NCI-H1048 (cell line): Measurements from ENCODE around the gene PLEKHG2.

Experiments
- DNase-seq: peaks from one replicate; lab custom pipeline; 2025; lab: John Stamatoyannopoulos, UW

PLEKHG2 gene

DNA sequence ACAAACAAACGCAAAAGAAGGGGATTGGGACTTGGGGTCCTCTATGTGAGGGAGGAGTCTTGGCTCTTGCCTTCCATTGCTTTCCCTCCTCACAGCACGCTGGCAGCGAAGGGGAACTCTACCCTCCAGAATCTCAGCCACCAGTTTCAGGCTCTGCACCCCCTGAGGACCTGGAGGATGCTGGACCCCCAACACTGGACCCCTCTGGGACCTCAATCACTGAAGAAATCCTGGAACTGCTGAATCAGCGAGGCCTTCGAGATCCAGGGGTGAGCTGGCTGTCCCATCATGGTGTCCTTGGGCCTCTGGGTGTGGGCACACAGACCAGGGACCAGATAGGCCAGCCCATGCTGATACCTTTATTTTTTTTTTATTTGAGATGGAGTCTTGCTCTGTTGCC lies 9.6 kb downstream of the PLEKHG2 start:
- DNase-seq = no peak

DNA sequence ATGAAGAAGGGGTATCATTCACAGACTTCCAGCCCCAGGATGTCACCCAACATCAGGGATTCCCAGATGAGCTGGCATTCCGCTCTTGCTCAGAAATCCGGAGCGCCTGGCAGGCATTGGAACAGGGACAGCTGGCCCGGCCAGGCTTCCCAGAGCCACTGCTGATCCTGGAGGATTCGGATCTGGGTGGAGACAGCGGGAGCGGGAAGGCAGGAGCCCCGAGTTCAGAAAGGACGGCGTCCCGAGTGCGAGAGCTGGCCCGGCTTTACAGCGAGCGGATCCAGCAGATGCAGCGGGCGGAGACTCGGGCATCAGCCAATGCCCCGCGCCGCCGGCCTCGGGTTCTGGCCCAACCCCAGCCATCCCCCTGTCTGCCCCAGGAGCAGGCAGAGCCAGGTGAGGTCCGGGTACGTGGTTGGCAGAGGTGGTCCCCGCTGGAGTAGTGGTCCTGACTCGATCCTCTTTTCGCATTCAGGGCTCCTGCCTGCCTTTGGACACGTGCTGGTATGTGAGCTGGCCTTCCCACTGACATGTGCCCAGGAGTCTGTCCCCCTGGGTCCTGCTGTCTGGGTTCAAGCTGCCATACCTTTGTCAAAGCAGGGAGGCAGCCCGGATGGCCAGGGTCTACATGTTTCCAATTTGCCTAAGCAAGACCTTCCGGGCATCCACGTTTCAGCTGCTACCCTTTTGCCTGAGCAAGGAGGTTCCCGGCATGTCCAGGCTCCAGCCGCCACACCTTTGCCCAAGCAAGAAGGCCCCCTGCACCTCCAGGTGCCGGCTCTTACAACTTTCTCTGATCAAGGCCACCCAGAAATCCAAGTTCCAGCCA lies 11.0 kb downstream of the PLEKHG2 start:
- DNase-seq = no peak

DNA sequence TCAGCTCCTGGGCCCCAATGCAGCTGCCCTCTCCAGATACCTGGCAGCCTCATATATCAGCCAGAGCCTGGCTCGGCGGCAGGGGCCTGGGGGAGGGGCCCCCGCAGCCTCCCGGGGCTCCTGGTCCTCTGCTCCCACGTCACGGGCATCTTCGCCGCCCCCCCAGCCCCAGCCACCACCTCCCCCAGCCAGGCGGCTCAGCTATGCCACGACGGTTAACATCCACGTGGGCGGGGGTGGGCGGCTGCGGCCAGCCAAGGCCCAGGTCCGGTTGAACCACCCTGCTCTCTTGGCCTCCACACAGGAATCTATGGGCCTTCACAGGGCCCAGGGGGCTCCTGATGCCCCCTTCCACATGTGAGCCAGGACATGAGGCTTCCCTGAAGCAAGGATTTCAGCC lies 12.5 kb downstream of the PLEKHG2 start:
- DNase-seq = no peak

DNA sequence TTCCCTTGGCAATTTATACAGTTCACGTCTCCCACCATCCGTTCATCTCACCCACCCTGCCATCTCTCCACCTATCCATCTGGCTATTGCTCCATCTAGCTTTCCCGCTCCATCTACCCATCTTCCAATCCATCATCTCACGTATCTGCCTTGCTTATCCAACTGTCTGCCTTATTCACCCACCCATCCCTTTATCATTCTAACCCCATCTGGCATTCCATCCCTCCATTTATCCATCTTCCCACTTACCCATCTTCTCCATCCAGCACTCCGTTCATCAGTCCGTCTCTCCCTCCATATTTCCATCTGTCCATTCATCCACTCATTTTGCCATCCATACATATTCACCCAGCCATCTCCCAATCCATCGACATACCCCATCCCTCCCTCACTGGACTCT lies 13.3 kb downstream of the PLEKHG2 start:
- DNase-seq = no peak

DNA sequence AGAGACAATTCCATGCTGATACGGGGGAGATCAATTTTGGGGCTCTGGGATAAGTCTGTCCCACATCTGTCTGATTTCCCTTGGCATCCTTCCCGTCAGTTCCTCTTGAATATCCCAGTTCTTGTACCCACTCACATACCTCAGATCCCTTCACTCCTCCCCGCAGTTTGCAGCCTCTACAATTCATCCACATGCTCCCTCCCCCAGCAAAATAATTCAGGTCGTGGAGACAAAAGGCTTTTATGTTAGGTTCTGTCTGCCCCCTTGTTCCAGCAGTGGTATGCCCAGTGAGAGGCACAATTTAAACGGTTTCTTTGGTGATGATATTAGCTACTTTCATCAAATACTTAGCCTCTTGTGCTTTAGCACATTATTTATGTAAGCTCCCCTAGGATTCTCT lies 13.7 kb downstream of the PLEKHG2 start:
- DNase-seq = no peak

DNA sequence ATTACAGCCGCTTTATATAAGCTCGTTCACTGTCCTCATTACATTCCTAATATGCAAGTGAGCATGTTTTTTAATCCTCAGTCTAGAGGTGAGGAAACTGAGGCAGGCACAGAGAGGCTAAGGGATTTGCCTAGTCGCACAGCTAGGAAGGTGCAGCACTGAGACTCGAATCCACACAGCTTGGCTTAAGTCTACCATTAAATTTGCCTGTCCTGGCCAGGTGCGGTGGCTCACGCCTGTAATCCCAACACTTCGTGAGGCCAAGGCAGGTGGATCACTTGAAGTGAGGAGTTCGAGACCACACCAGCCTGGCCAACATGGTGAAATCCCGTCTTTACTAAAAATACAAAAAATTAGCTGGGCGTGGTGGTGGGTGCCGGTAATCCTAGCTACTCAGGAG lies 15.2 kb downstream of the PLEKHG2 start:
- no peak for DNase-seq

DNA sequence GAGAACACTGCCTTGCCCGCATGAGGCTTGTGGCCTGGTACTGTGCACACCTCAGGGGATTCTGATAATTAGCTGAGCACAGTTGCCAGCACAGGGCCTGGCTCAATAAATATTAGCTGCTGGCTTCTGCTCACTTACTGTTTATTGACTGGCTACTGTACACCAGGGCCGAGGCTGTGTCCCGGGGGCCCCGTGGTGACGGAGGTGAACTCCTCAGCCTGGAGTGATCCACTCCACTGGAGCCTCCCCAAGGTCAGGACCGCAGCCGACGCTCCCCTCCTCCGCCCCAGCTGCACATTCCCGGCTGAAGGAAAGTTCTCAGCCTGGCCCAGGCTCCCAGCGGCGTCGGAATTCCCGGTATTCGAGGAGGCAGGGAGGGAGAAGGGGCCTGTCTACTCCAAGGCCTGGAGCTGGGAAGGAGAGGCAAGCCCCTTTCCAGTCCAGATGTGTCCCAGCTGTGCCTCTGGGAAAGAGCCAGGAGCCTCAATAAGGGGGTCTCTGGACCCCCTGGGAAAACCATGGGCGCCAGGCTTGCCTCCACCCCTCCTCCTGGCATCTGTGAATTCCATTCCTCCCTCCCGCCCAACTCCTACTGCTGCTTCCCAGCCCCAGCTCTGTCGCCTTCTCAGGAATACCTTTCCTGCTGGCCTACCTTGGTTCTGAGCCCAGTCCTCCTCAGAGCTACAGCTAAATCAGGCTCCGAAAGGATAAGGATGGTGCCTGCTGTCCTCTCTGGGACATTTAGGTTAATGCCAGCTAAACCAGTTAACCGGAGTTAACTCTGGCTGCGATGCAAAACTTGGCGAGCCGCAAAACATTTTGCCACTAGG lies 16.0 kb downstream of the PLEKHG2 start:
- DNase-seq = no peak

DNA sequence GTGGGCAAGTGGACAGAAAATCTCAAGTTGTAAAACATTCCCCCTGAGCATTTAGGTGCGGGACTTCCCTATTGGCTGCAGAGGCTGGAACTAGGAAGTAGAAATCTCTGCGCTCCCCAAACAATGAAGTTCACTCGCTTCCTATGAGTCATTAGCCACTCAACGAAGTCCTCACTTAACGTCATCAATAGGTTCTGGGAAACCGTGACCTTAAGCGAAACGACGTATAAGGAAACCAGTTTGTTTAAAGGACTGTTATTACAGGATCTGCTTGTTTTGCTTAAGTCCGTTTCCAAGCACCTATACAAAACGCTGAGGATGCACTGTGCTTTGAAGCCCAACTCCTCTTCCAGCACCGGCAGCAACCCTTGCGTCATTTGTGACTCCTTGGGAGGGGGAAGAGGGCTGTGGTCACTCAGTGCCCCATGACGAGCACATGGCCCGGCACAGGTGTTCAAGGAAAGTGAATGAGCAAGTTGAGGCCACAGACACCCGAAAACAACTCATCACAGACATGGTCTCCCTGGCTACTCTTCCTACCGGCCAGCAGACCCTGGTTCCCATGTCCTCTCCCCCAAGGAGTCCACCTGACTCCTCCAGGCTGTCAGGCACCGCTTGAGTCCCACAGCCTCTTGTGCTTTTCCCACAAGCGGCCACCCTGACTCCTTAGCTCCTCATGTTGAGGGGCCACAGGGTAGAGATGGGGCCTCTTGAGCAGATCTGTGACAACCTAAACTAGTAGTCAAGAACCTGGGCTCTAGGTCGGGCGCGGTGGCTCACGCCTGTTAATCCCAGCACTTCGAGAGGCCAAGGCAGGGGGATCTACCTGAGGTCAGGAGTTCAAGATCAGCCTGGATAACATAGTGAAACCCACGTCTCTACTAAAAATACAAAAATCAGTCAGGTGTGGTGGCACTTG lies 18.5 kb downstream of the PLEKHG2 start:
- no peak for DNase-seq

DNA sequence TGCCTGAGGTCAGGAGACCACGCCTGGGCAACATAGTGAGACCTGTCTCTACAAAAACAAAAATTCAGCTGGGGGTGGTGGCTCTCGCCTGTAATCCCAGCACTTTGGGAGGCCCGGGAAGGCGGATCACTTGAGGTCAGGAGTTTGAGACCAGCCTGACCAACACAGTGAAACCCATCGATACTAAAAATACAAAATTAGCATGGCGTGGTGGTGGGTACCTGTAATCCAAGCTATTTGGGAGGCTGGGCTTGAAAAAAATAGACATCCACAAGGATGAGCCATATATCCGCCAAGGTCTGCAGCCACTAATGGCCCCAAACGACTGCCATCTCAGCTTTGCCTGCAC lies 20.2 kb downstream of the PLEKHG2 start:
- no peak for DNase-seq

DNA sequence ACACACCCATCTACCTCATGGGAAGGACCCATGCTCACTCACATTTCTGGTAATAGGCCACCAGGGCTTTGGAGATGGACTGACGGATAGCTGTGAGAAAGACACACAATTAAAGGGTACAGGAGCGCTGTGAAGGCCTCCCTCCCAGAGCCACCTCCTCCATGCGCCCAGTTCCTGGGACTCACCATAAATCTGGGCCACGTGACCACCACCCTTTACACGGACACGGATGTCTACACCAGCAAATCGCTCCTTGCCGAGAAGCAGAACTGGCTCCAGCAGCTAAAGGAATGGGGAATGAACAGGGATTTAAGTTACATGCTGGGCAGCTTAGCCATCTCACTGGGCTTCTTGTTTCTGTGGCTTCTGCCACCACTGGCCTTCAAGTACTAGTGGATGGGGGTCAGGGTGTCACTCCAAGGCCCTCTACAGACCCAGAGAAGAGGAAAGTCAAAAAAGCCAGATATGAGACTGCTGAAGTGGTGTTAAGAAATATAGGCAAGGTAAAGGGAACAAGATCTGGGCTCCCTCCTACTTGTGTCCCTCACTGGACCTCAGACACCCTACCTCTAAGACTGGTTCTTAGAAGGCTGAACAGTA lies 21.1 kb downstream of the PLEKHG2 start:
- DNase-seq = no peak

DNA sequence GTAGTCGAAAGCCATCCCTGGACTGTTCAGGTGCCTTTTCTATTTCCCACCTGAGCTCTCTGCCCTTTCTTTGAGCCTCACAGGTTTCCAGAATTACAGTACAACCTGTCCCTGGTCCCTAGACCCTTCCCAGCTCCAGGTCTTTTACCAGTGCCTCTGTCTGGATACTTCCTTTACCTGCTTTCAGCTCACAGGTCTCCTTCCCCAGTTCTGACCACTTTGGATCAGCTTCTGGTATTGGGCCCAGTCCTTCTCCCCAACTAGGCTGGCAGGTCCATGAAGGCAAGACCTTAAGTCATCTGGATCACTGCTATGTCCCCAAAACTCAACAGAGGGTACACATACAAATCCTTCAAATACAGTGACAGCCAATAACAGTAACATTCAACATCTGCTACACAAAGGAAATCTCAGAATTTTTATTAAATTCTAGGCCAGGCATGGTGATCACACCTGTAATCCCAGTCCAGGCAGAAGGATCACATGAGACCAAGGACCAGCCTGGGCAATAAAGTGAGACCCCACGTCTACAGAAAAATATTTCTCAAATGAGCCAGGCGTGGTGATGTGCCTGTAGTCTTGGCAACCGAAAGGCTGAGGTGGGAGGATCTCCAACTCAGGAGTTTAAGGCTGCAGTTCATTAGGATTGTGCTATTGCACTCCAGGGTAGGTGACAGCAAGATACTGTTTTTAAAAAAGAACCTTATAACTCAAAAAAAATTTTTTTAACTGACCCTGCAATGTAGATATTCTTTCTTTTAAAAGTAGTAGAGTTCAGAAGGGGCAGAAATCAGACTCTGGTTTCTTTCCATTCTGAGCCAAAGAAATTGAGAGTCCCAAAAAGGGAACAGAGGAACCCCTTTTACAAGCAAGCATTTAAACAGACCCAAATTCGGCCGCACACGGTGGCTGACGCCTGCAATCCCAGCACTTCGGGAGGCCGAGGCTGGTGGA lies 21.9 kb downstream of the PLEKHG2 start:
- DNase-seq = no peak

DNA sequence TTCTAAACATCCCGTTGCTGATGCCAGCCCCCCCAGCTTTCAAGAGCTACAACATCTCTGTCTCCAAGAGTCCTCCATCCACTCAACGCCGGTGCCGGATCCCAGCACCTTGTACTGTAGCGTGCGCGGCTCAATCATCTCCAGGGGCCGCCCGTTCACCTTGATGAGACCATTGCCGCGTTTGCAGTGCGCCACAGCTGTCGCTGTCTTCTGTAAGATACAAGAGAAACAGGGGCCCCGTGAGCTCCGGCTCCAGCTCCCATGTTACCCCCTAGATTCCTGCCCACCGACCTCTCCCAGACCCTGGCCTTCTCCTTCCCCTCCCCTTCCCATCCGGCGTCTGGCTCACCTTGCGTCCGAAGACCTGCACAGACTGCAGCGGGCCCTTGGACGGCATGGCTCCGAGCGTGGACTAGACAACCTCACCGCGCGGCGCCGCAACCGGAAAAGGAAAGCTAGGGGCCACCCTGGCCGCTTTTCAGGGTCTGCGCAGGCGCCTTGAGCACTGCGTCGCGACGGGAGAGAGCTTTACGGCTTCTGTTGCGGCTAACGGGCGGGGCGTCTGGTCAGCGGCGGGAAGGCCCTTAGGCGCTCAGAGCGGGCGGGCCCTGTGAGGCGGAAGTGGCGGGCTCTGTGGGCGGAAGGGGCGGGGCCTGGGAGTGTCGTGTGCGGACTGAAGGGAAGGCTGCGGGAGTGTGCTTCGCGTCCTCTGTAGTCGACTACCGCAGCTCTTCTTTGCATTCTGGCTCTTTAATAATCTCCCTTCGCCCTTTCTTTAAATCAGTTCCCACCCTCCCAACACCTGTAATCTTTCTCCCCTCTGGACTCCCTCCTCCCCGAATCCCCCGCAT lies 23.3 kb downstream of the PLEKHG2 start, which contains the start of gene RPS16:
TSS of gene RPS16 (minus strand) at position 451 of the 851 bp plus-strand sequence. CDS start at position 397, 54 bp downstream.
- peak; percentile 96 for DNase-seq

DNA sequence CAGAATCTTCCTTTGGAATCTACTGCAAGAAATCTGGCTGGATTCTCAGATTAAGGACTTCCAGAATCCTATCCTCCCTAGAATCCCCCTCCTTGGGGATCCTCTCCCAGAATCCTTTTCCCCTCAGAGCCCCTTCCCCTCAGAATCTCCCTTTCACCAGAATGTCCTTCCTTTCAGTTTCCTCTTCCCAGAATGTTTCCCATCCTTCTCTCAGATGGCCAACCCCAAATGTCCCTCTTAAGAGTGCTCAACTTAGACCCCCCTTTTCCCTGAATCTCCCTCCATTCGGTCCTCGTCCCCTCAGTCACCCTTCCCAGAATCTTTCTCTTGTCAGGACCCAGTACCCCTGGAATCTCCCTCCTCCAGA lies 23.9 kb downstream of the PLEKHG2 start:
- DNase-seq = no peak

DNA sequence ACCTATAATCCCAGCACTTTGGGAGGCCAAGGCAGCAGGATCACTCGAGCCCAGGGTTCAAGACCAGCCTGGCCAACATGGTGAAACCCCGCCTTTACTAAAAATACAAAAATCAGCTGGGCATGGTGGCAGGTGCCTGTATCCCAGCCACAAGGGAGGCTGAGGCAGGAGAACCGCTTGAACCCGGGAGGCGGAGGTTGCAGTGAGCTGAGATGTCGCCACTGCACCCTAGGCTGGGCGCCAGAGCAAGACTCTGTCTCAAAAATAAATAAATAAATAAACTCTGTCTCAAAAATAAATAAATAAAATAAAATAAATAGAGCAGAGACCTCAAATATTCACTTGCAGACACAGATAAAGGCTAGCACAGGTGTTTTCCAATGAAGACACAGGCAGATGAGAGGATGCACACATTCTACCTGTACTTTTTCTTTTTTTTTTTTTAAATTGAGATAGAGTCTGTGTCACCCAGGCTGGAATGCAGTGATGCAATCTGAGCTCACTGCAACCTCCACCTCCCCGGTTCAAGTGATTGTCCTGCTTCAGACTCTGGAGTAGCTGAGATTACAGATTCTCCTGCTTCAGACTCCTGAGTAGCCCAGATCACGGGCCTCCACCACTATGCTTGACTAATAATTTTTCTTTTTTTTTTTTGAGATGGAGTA lies 25.9 kb downstream of the PLEKHG2 start:
- no peak for DNase-seq

DNA sequence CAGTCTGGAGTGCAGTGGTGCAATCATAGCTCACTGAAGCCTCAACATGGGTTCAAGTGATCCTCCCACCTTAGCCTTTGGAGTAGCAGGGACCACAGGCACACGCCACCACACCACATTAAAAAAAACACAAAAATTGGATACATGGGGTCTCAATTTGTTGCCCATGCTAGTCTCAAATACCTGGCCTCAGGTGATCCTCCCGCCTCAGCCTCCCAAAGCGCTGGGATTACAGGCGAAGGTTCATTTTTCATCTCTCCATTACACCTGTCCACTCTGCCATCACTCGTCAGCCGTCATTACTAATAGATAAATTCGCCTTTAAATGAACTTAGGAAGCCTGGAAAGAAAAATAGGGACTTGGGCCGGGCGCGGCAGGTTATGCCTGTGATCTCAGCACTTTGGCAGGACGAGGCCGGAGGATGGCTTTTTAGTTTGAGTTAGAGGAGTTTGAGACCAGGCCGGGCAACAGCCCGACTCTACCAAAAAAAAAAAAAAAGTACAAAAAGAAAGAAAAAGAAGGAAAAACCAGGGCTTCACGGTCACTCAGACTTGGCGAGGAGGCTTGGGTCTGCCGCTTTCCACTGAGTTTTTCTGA lies 32.2 kb downstream of the PLEKHG2 start:
- no peak for DNase-seq

DNA sequence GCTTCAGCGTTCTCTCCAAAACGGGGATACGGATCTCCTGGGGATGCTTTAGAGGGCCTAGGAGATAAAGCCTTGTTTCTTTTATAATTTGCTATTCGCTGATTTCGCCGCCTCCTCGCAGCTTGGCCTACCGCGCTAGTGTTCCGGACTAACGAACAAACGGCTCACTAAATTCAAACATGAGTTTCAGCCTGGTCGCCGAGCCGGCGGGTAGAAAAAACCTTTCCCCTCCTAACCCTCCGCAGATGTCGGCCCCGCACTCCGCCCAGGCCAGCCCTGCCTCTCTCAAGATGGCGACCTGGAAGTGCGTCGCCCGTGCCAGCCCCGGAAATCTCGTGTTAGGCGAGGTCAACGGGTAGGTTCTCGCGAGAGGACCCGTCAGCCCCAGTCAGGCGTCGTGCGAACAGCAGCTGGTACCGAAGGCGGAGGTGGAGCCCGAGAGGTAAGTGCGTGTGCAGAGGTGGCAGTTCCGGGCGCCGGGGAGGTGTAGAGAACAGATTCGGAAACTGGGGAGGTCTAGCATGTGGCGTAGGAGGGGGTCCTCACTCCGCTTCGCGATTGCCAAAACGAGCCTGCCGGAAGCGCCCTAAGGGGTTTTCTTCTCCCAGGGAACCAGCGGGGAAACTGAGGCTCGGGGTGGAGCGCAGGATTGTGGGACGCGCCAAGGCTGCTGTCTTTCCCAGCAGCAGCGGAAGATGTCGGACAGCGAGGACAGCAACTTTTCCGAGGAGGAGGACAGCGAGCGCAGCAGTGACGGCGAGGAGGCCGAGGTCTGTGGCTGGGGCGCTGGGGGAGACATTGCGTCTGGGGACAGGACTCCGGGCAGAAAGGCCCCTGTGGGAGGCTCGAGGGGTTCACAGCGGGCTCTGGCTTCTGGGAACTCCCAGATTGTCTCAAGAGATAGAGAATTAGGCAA lies 33.0 kb downstream of the PLEKHG2 start, which contains the start of gene SUPT5H:
TSS of gene SUPT5H (plus strand) at position 387 of the 916 bp plus-strand sequence. CDS start at position 696, 309 bp downstream.
- peak; percentile 96 for DNase-seq

DNA sequence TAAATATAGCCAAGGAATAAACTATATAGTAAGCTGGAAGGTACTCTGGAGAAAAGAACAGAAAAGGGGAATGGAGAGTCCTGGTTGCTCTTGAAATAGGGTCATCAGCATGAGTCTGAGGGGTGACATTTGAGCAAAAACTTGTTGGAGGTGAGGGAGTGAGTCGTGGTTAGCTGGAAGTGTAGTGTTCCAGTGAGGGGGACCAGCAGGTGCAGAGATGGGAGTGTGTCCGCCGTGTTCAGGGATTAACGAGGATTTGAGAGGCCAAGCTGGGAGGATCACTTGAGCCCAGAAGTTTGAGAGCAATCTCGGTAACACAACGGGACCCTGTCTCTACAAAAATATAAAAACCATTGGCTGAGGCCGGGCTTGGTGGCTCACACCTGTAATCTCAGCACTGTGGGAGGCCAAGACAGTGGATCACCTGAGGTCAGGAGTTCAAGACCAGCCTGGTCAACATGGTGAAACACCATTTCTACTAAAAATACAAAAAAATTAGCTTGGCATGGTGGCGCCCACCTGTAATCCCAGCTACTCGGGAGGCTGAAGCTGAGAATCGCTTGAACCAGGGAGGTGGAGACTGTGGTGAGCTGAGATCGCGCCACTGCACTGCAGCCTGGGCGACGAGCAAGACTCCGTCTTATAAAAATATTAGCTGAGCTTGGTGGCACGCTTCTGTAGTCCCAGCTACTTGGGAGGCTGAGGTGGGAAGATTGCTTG lies 34.1 kb downstream of the PLEKHG2 start:
- no peak for DNase-seq
